Activated CD8-positive, alpha-beta memory T cell treated with anti-CD3 and anti-CD28 coated beads, Interleukin-2, amount 50 U/mL, for 24 hours (primary cell): ENCODE results near the gene CCDC60.
A peak's percentile ranks its signal among the peaks of the same experiment; 100 is the strongest.

Experiments used
- DNase-seq: peaks from one replicate; pipeline ENCODE4 v3.0.0-alpha.2; 2020; ENCODE audit errors: extremely low read depth

CCDC60 gene

DNA sequence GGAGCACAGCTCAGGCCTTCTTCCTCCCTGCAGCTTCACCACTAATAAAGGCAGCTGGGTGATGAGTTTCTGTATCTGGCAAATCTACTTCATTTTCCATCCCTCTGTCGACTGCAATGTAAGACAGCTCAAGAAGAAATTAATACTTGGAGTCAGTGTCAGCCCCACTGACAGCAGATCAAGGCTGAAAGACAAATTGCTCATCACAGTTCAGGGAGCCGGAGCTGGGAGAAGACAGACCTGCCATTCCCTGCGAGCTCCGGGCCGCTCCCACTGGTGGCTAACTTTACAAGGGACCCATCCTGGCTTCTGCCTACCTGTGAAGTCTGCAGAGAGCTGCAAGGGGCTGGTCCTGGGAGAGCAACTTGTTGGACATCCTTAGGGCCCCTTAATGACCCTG, 49.8 kb downstream of the CCDC60 start:
- no peak for DNase-seq

DNA sequence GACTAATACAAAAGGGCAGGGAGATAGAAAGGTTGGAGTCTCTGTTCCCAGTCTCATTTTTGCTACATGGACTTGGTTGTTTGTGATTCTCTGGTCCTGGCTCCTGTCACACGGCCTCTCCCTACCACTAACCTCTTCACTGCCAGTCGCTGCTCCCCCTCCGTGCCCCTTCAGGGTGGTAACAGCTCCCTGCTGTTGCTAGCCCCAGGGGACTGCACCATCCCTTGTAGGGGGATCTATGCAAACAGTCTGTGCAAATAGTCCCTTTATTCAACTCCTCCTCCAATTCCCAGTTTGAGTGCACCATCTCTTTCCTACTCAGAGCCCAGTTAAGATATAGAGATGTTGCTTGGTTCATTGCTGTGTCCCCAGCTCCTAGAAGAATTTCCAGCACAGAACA, 51.1 kb downstream of the CCDC60 start:
- no peak for DNase-seq

DNA sequence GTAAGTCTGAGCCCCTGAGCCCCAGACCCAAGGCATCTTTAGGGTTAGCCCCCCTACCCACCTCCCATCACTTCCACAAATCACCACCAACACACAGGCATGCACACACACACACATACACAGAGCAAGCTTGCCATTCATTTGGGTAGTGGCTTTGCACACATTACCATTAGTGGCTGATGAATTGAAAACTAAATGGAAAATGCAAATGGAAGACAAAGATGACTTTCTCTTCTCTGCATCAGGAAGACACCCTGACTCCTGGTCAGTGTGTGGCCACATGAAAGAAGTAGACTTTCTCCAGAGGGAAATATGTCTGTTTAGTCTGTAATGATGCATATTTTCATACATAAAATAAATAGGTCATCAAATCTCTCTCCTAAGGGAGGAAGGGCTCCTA, 55.2 kb downstream of the CCDC60 start:
- no peak for DNase-seq

DNA sequence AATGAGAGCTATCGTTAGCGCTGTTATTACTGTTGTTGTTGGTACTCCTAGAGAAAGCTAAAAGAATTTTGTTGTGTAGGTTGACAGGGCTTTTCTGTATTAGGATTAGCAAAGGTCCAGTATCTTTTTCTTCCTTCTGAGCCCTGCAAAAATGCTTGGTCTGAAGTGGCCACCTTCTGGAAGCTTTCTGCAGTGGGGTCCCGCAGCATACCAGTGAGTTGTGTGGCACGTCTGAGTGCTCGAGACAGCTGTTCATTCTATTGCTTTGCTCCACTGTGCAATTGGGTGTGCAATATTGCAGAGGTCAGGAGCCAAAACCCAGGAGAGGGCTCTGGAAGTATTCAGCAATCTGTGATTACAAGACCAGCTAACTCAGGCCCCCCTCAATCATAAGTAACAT, 57.1 kb downstream of the CCDC60 start:
- no peak for DNase-seq

DNA sequence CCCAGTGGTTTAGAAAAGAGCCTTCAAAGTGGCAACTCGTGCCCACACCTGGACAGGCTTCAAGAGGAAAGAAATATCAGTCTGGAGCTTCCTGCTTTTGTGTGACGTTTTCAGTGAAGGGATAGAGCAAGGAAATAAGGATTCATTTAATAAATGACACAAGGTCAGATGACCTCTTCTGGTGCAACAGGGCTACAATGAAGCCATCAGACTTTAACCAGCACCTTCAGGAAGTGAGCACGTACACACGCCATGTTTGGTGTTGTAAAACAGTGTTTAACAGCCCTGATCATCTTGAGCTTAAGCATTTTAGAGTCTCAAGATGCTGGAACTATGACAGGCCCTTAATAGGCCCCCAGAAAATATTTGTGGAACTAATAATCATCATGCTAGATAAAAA, 59.1 kb downstream of the CCDC60 start:
- DNase-seq = no peak

DNA sequence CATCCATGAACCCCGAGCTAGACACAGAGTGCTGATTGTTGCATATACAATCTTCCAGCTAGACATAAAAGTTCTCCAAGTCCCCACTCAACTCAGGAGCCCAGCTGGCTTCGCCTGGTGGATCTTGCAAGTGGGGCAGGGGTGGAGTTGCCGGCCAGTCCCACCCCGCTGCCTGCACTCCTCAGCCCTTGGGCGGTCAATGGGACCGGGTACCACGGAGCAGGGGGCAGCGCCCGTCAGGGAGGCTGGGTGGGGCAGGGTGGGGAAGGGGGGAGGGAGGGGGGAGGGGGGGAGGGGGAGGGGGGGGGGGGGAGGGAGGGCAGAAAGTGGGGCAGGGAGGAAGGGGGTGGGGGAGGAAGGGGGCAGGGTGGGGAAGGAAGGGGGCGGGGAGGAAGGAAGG, 63.0 kb downstream of the CCDC60 start:
- DNase-seq = no peak

DNA sequence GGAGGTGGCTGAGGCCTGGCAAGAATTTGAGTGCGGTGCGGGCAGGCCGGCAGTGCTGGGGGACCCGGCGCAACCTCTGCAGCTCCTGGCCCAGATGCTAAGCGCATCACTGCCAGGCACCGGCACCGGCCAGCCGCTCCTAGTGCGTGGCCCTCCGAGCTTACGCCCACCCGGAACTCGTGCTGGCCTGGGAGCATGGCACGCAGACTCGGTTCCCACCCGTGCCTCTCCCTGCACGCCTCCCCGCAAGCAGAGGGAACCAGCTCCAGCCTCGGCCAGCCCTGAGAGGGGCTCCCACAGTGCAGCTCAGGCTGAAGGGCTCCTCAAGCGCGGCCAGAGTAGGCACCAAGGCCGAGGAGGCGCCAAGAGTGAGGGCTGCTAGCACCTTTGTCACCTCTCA, 63.7 kb downstream of the CCDC60 start:
- no peak for DNase-seq

DNA sequence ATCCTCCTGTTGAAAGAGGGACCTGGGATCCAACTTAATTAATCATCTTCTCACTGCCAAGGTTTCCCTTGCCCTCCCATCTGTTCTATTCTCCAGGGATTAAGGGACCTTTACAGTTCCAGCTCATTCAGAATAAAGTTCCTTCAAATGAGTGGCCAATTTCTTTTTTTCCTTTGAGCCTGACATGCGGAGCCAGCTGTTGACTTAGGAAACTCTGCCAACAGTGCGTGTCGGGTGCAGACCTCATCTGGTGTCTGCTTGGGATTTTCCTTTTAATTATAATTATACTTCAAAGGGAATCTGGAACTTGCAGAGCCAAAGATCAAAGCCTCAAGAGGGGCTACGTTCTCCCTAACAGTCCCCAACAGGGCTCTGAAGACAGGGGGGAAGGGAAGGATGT, 64.8 kb downstream of the CCDC60 start:
- no peak for DNase-seq

DNA sequence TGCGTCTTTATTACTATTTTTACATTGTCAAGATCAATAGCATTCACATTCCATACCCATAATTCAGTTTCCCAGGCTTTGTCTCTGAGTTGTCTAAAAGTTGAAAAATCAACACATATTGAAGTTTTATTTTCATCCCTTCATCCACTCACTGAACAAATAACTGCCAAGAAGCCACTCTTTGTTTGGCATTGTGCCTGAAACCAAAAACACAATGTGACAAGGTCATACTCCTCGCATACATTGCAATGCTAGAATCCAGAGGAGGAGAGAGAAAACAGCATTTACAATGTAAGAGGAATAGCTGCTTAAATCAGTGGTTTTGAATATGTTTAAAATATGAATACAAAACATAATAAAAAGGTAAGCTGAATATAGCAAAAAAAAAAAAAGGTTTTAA, 71.8 kb downstream of the CCDC60 start:
- no peak for DNase-seq

DNA sequence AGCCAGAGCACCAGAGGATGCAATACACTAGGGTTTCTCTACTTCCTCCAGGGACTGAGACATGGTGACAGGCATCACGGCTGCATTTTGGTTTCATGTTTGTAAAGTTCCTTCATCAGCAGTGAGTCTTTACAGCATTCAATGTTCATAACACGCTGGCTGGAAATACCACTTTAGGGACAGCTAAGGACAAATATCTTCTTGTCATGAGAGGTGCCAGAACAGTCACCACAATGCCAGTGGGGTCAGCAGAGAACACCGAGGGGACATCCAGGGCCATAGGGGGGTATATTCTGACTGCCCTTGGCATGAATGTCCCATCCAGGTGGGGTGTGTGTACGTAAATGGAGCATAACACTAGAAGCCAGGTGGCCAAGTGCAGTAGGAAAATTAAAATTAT, 72.3 kb downstream of the CCDC60 start:
- no peak for DNase-seq

DNA sequence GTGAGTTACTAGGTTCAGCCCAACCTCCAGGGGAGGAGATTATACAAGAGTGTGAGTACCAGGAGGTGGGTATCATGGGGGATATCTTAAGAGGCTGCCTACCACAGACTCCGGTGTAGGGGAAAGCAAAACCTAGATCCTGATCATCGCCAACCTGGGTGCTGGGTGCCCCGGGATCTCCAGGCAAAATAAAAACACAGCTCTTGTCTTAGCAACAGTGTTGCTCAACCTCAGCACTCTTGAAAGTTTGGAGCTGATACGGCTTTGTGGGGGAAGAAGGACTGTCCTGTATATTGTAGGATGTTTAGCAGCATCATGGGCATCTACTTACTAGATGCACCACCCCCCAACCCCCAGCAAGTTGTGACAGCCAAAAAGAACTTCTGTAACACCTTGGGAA, 74.5 kb downstream of the CCDC60 start:
- DNase-seq = no peak

DNA sequence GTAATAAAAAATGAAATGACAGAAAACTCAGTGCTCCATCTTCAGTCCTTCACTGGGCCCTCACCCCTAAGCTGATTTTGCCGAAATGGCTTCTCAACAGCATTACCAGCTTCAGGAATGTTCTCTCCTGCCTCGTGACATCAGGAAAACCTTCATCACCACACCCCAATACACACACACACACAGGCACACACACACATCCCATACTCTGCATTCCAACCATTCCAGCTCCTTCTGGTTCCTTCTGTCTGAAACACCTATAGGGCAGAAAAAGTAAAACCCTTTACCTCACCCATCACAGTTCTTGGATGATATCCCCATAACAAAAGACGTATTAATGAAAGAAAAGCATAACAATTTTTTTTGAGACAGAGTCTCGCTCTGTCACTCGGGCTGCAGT, 75.9 kb downstream of the CCDC60 start:
- no peak for DNase-seq

DNA sequence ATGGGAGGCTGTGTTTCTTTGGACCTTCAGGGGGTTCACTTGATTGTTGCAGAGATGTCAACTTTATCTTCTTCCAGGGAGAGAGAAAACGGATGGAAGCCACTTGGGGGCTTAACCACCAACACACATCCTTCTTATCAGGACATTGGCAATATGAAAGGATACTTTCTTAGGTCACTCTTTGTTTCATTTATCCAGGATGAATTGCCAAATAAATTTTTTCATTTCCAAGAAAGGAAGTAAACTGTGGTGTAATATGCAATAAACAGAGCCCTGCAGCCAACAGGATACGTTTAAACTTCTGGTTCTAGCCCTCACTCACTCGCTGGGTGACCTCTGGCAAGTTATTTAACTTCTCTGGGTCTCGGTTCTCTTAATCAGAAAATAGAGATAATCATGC, 77.8 kb downstream of the CCDC60 start:
- DNase-seq = no peak

DNA sequence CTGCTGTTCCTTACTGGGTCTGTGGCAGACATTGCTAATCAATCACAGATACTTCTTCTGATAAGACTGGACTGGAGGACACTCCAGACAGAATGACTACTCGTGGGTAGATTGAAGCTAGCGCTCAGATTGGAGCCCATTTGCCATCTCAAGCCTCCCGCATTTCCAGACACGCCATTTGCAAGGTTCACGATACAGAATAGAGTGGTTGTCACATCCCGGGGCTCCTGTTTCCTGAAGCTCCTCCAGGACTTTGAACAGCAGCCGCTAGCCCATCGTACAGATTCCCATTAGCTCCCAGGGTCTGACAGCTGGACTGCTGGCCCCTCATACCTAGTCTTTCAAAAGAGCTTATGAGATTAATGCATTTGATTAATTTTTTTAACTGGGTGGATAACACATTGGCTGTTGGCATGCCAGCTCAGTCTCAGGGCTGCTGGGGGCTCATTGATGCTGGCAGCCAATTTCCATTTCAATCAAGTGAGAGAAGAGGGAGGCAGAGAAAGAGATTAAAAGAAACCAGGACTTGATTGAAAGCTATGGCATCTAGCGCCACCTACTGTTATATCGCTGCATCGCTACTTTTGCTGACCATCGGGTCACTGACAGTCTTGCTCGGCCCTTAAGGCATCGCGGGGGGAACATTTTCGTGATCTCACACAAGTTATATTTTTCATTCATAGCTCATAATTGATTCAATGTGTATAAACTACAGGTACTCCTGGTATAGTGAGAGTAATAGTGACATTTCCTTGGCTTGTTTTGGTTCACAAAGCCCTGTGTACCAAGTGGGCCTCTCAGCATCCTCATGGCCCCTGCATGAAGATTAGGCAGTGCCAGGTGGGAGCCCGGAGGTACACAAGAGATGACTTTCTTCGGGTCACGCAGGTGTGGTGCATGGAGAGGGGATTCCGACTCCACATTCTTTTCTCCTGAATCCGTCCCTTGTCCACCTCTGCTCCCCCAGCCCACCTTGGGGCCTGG, 78.6 kb downstream of the CCDC60 start:
- DNase-seq = no peak

DNA sequence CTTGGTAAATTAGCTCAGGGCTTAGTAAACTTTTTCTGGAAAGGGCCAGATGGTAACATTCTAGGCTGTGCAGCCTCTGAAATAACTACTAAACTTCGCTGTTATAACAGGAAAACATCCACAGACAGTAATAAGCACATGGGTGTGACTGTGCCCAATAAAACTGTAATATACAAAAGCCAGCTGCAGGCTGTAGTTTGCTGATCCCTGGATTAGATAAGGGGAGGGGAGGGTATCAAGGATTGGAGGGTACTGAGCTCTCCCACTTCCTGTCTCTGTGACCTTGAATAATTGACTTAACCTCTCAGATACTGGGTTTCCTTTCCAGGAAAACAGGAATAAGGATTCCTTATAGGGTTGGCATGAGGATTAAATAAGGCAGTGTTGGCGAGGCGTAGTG, 81.2 kb downstream of the CCDC60 start:
- DNase-seq = no peak

DNA sequence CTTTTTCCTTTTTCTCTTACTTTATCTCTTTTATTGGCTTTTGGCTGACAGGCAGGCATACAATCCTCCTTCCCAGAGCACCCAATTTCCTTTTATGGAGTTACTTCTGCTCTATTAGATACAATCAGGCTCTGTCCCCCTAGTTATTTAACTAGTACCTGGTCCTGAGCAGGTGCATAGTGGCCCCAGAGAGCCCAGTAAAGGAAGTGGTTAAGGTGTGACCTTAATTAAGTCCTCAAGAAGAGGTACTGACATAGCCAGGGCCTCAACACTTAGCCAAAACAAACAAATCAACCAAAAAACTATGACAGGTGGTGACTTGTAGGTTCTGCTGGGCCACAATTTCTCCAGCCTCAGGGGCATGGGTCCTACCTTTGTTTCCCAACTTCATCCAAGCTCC, 82.9 kb downstream of the CCDC60 start:
- no peak for DNase-seq

DNA sequence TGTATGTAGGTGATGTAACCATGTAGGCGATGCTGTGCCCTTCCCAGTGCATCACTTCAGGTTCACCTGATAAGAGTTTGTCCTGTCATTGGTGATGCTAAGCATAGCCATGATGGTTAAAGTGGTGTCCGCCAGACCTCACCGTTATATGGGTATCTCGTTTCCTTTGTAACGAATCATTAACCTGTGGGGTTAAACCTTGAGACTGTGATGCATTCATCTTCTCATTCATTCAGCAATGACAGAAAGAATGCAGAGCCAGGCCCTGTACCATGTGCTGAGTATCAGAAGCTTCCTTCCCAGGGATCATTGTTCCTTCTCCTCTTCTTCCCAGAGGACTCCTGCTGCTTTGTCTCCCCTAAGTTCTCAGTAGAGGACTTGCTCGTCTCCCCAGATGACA, 84.9 kb downstream of the CCDC60 start:
- no peak for DNase-seq

DNA sequence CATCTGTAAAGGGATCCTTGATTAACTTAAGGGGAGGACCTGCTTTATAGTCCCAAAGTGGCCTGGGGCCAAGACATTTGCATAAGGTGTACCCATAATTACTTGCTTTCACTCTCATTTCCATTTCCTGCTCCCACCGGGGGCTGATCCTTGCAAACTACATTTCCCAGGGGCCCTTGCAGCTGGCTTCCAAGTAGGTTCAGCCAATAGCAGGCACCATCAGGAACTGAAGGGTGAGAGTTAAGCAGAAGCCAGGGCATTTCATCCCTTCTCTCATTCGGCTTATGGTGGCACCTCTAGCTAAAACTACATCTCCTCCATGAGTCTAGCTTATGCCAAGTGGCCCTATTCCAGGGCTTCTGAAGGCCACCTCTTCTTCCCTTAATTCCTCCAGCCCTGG, 88.8 kb downstream of the CCDC60 start:
- no peak for DNase-seq

DNA sequence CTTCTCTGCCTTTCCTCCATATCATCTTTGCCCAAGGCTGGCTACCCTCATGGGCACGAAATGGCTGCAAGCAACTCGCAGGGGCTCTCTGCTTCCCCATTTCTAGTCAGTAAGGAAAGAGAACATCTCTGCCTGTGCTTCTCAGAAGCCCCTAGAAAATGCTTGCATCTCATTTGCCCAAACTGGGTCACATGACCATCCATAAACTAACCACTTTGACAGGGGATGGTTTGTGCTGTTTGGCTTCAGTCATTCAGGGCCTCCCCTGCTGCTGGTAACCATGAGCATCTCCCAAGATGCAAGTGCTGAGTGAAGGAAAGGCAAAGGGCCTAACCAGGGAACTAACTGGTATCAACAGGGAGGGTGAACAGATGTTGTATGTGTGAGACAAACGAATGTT, 91.1 kb downstream of the CCDC60 start:
- DNase-seq = no peak

DNA sequence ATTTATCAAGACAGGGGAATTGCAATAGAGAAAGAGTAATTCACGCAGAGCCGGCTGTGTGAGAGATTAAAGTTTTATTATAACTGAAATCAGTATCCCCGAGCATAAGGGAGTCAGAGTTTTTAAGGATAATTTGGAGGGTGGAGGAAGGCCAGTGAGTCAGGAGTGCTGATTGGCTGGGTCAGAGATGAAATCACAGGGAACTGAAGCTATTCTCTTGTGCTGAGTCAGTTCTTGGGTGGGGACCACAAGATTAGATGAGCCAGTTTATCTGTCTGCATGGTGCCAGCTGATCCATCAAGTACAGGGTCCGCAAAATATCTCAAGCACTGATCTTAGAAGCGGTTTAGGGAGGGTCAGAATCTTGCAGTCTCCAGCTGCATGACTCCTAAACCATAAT, 96.6 kb downstream of the CCDC60 start:
- no peak for DNase-seq

DNA sequence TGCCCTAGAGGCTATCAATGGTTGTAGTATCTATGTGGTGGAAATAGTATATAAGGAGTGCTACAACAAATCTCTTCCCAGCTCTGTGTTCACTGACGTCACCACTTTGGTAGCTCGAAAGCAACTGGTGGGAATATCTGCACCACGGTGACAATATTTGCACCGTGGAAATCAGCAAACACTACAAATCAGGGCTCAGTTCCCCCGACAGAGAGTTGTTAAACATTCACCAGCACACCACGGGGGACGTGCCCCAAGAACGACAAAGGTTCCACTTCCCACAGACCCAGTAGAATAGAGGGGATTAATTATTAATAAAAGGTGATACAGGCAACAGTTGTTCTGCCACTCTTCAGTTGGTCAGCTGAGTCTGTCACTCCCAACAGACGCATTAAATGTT, 98.4 kb downstream of the CCDC60 start:
- no peak for DNase-seq

DNA sequence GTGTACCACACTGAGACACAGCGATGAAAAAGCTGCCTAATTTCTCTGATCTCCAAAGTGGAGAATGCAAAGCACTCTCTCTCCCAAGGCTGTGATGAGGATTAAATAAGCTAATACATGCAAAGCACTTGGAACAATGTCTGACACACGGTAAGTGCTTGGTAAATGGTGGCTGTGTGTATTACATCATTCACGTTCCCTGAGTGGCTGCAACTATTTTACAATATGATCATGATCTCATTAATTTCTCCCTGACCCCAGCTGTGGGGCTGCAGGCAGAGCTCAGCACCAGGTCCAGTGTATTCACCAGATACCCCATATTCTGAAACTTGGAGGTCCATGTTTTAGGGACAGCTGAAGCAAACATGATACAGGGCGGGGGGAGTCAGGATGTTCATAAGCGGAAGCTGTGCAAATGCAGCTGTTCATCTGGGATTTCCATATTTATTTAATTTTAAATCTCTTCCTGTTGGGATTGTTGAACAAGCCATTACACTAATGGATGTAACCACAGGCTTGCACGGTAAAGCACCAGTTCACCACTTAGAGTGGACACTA, 106.4 kb downstream of the CCDC60 start:
- no peak for DNase-seq

DNA sequence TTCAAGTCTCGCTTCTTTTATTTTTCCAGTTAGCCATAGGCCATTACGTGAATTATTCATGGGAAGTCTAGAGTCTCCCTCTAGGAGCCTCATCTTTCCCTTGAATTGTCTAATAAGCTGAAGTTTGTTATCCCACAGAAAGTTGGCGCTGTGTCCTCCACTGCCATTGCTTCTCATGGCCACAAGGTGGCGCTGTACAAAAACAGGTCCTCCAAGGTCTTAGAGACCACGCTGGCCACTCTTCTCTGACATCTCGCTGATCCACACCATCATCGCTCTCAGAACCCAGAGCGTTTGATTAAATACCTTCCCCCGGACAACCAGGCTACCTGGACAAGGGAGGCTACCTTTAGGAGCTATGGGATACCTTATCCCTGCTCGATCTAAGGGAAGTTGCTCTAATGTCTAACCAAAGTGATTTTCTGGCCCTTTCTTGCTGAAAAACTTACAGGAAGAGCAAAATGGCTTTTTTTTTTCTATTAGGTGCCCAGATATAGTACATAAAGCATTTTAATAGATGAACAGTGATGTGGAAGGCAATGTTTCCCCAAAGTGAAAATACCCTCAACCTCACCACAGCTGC, 110.0 kb downstream of the CCDC60 start:
- DNase-seq = peak; percentile 4
